ENCODE measurements around the gene FNBP1. TPM values are rescaled to one million over a fixed set of nuclear protein-coding genes. Genes with fewer than 3 reads are reported as not detected.

The FNBP1 gene
- total RNA-seq, 1 experiment from 2014 or later = 36.5 TPM

GRCh38 chr9:129921905-129922304 lies 121.1 kb downstream of the FNBP1 start:
- Mint-ChIP-seq H3K27me3 (ENCODE audit: low read depth) (no peaks in the 10 kb centered on the region), H3K27ac (peak overlapping the region in 1 of 3 experiments; percentile 41; a peak in 1 of 7 replicates), H3K4me1 (peaks cover 0 to 6% of the 10 kb centered on the region in 2 experiments; a peak in 2 of 4 replicates), H3K4me3 (no peak overlapping the region), H3K9me3 (no peaks in the 10 kb centered on the region), H3K36me3 (ENCODE audit: insufficient read depth in 1 of 3, low read depth in 3 of 3) (peaks cover 8 to 20% (median 9%) of the 10 kb centered on the region in 3 experiments; a peak in 6 of 7 replicates)
- Histone ChIP-seq H4K91ac (ENCODE audit: insufficient read length, low read depth, low read length) (no peak overlapping the region), H3K56ac (ENCODE audit: insufficient read length, low read depth, low read length) (no peak overlapping the region), H2BK12ac (ENCODE audit: insufficient read length, low read depth, low read length) (no peak overlapping the region), H2BK20ac (ENCODE audit: low read depth, low read length, poor library complexity, severe bottlenecking) (no peak overlapping the region), H3K23me2 (ENCODE audit: insufficient read length, low read depth, low read length, poor library complexity, severe bottlenecking) (no peaks in the 10 kb centered on the region), H3K79me2 (ENCODE audit: insufficient read depth, low read length) (no peaks in the 10 kb centered on the region), H4K20me1 (ENCODE audit: control insufficient read depth, insufficient read depth, insufficient read length) (no peaks in the 10 kb centered on the region), H3K4ac (ENCODE audit: low read depth, low read length) (no peak overlapping the region), H3K27ac (ENCODE audit: insufficient read length, low read depth, low read length) (no peak overlapping the region), H2BK5ac (ENCODE audit: insufficient read length, low read length) (no peak overlapping the region), H2AK5ac (ENCODE audit: insufficient read length, low read length) (no peak overlapping the region), H2BK120ac (ENCODE audit: low read depth, low read length, poor library complexity, severe bottlenecking) (no peak overlapping the region), H3K18ac (ENCODE audit: insufficient read length, low read depth, low read length) (no peak overlapping the region), H3K27me3 (ENCODE audit: insufficient read depth, low read length) (no peaks in the 10 kb centered on the region), H4K8ac (replicated peaks; ENCODE audit: insufficient read length, low read depth, low read length) (no peak overlapping the region), H3K79me1 (ENCODE audit: insufficient read depth, low read depth, low read length, poor library complexity, severe bottlenecking) (no peaks in the 10 kb centered on the region), H3K14ac (ENCODE audit: insufficient read depth, low read length) (no peak overlapping the region), H3K4me1 (ENCODE audit: insufficient read depth, low read length) (no peaks in the 10 kb centered on the region), H3K9ac (ENCODE audit: extremely low read depth, insufficient read length, low read length) (no peak overlapping the region), H4K5ac (ENCODE audit: insufficient read length, low read depth, low read length) (no peak overlapping the region), H3T11ph (ENCODE audit: low read length) (no peak overlapping the region), H3K23ac (ENCODE audit: insufficient read length, low read depth, low read length) (no peak overlapping the region), H3K4me2 (ENCODE audit: insufficient read depth, insufficient read length, low read length) (no peak overlapping the region), H3K9me3 (ENCODE audit: control insufficient read depth, low read depth, low read length) (no peaks in the 10 kb centered on the region), H2AFZ (ENCODE audit: low read length) (no peak overlapping the region), H2BK15ac (ENCODE audit: low read depth, low read length) (no peak overlapping the region)
- no CpG with 5 or more reads among the region's 4 CpGs for WGBS (ENCODE audit: extremely low coverage, insufficient read length, low lambda C conversion rate)
- no peak for DNase-seq
- no peak for TF ChIP-seq CTCF (conservative IDR thresholded peaks at IDR 0.05)
